Measurements from ENCODE around the gene CFAP70.

Gene CFAP70

DNA sequence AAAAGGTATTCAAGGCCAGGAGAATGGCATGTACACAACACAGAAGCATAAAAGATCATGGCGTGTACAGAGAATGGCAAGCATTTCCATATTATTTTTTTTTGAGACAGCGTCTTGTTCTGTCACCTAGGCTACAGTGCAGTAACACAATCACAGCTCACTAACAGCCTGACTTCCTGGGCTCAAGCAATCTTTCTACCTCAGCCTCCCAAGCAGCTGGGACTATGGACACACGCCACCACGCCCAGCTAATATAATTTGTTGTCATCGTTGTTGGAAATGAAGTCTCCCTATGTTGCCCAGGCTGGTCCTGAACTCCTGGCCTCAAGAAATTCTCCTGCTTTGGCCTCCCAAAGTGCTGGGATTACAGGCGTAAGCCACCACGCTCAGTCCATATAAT, 27.9 kb upstream of the CFAP70 start:
- 95% methylated on average over 7 of the region's 7 CpGs for WGBS

DNA sequence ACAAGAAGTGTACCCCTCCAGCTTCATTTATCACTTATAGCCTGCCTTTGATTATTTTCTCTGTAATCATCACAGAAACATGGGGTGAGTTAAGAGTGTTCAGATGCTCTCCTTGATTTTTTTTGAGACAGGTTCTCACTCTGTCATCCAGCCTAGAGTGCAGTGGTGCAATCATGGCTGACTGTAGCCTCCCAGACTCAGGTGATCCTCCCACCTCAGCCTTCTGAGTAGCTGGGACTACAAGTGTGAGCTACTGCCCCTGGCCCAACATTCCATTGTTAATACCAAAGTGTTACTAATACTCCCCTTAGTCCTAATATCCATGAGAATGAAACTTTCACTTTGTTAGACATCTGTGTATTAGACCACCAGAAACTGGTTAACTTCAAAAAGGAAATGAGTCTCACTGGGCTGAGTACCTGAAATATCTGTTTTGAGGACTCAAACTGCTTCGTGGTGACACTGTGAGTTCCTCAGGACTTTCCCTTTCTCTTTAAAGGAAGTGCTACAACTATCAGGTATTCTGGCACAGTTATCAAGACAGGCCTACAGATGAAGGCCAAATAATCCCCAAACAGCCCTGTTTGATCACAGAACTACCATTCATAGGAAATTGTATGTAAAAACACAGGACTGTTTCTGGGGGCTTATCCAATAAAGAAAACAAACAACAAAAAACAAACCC, 20.5 kb upstream of the CFAP70 start:
- Histone ChIP-seq H3K27me3 (ENCODE audit: insufficient read depth, low read length) (no peaks in the 10 kb centered on the region), H3K9ac (ENCODE audit: low read depth, low read length) (no peak overlapping the region), H3K36me3 (ENCODE audit: insufficient read depth, low read length) (peaks cover 79% of the 10 kb centered on the region), H3K4me1 (ENCODE audit: insufficient read depth, low read length) (no peaks in the 10 kb centered on the region), H3K4me3 (ENCODE audit: low read length) (no peak overlapping the region), H3K27ac (ENCODE audit: low read depth, low read length) (no peak overlapping the region), H3K9me3 (ENCODE audit: insufficient read depth, low read depth, low read length) (no peaks in the 10 kb centered on the region)
- 92% methylated on average over 1 of the region's 1 CpG for WGBS

More for the DNA sequence above, 27.9 kb upstream of the CFAP70 start:
- Histone ChIP-seq H3K27ac (ENCODE audit: low read depth, low read length) (no peak overlapping the region), H3K9ac (ENCODE audit: low read depth, low read length) (no peak overlapping the region), H3K4me1 (ENCODE audit: insufficient read depth, low read length) (no peaks in the 10 kb centered on the region), H3K36me3 (ENCODE audit: insufficient read depth, low read length) (peaks cover 80% of the 10 kb centered on the region), H3K27me3 (ENCODE audit: insufficient read depth, low read length) (no peaks in the 10 kb centered on the region), H3K4me3 (ENCODE audit: low read length) (no peak overlapping the region), H3K9me3 (ENCODE audit: insufficient read depth, low read depth, low read length) (no peaks in the 10 kb centered on the region)

DNA sequence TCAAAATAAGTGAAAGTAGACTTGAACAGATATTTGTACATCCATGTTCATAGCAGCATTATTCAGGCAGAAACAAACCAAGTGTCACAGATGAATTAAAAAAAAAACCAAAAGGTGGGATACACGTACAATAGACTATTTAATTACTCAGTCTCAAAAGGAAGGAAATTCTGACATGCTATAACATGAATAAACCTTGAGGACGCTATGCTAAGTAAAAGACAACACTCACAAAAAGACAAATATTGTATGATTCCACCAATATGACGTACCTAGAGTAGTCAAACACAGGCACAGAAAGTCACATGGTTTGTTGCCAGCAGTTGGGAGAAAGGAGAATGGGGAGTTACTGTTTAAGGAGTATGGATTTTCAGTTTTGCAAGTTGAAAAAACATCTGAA, 18.0 kb upstream of the CFAP70 start:
- no peaks in the 10 kb centered on the region for H3K9me3 ChIP-seq (ENCODE audit: insufficient read depth, low read depth, low read length)
- WGBS, result 91% methylated on average over 3 of the region's 3 CpGs
- peaks cover 66% of the 10 kb centered on the region for H3K36me3 ChIP-seq (ENCODE audit: insufficient read depth, low read length)
- H3K27me3 ChIP-seq (ENCODE audit: insufficient read depth, low read length), result no peaks in the 10 kb centered on the region
- no peak overlapping the region for H3K4me3 ChIP-seq (ENCODE audit: low read length)
- no peaks in the 10 kb centered on the region for H3K4me1 ChIP-seq (ENCODE audit: insufficient read depth, low read length)
- H3K9ac ChIP-seq (ENCODE audit: low read depth, low read length), result no peak overlapping the region
- H3K27ac ChIP-seq (ENCODE audit: low read depth, low read length), result no peak overlapping the region

DNA sequence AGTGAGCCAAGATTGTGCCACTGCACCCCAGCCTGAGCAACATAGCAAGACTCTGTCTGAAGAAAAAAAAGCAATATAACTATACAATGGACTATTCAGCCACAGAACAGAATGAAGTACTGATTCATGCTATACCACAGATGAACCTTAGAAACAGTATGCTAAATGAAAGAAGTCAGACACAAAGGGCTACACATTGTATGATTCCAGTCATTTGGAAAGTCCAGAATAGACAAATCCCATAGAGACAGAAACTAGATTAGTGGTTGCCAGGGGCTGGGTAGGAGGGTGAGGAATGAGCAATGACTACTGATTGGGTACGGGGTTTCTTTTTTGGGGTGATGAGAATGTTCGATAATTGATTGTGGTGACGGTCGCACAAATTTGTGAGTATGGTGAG, 9.6 kb upstream of the CFAP70 start:
- no peak overlapping the region for H3K9ac ChIP-seq (ENCODE audit: low read depth, low read length)
- WGBS, result 99% methylated on average over 4 of the region's 4 CpGs
- no peak overlapping the region for H3K4me3 ChIP-seq (ENCODE audit: low read length)
- H3K9me3 ChIP-seq (ENCODE audit: insufficient read depth, low read depth, low read length), result no peaks in the 10 kb centered on the region
- H3K27ac ChIP-seq (ENCODE audit: low read depth, low read length), result no peak overlapping the region
- H3K4me1 ChIP-seq (ENCODE audit: insufficient read depth, low read length), result no peaks in the 10 kb centered on the region
- H3K36me3 ChIP-seq (ENCODE audit: insufficient read depth, low read length), result peaks cover 18% of the 10 kb centered on the region
- no peaks in the 10 kb centered on the region for H3K27me3 ChIP-seq (ENCODE audit: insufficient read depth, low read length)

DNA sequence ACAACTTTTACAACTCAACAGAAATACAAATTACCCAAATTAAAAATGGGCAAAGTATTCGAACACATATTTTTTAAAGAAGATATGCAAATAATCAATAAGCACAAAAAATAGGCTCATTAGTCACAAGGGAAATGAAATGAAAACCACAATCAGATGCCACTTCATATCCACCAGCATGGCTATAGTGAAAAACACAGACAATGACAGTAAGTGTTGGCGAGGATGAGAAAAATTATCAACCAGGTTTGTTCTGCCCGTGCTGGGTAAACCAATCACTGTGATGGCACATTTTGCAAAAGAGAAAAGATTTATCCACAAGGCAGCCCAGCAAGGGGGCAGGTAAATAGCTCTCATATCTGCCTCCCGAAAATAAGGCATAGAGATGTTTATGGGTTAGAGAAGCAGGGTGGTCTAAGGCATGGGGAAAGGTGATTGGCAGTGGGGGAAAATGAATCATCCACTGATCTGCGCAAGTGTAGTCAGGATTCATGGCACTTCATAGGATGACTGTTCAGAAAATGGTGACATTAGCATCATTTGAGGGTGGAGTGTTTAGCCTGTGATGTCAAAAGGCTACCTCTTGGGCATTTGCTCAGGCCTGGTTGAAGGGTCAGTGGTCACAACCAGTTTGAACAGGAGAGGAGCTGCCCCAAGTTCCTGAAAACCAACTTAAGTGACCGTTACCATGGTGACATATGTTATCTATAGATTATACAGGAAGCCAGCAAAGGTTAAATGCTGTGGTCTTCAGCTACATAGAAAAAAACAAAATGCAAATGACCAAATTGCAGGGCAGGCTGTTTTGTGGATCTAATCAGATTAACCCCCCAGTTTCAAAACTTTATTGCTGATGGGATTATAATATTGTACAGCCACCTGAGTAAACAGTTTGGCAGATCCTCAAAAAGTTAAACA, 8.0 kb upstream of the CFAP70 start:
- Histone ChIP-seq H3K27ac (ENCODE audit: low read depth, low read length) (no peak overlapping the region), H3K27me3 (ENCODE audit: insufficient read depth, low read length) (no peaks in the 10 kb centered on the region), H3K9ac (ENCODE audit: low read depth, low read length) (no peak overlapping the region), H3K9me3 (ENCODE audit: insufficient read depth, low read depth, low read length) (no peaks in the 10 kb centered on the region), H3K36me3 (ENCODE audit: insufficient read depth, low read length) (peaks cover 14% of the 10 kb centered on the region), H3K4me1 (ENCODE audit: insufficient read depth, low read length) (no peaks in the 10 kb centered on the region), H3K4me3 (ENCODE audit: low read length) (no peak overlapping the region)
- 95% methylated on average over 5 of the region's 6 CpGs for WGBS

DNA sequence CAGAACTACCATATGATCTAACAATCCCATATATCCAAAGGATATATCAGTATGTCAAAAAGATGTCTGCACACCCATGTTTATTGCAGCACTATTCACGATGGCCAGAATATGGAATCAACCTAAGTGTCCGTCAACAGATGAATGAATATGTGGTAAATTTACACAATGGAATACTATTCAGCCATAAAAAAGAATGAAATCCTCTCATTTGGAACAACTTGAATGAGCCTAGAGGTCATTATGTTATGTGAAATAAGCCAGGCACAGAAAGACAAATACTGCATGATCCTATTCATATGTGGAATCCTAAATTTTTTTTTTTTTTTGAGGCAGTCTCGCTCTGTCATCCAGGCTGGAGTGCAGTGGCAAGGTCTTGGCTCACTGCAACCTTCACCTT, 6.3 kb upstream of the CFAP70 start:
- Histone ChIP-seq H3K27ac (ENCODE audit: low read depth, low read length) (no peak overlapping the region), H3K9me3 (ENCODE audit: insufficient read depth, low read depth, low read length) (no peaks in the 10 kb centered on the region), H3K36me3 (ENCODE audit: insufficient read depth, low read length) (peaks cover 10% of the 10 kb centered on the region), H3K4me3 (ENCODE audit: low read length) (no peak overlapping the region), H3K4me1 (ENCODE audit: insufficient read depth, low read length) (no peaks in the 10 kb centered on the region), H3K27me3 (ENCODE audit: insufficient read depth, low read length) (no peaks in the 10 kb centered on the region), H3K9ac (ENCODE audit: low read depth, low read length) (no peak overlapping the region)
- WGBS, result 100% methylated on average over 3 of the region's 3 CpGs

DNA sequence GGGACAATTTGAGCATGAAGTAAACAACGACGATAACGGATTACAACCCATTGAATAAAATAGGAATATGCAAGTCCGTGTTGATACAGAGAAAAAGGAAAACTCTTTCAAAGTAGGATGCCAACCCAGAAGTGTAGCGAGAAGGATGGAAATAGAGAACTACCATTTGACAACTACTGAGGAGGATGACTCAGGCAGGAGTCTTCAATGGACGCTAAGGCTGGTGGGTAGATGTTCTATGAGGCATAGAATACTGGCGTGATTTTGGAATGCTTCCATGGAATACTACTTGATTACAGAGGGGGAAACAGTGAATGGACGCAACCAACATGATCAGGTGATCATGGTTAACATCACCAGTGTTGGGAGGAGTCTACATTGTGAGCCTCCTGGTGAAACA, 828 bp upstream of the CFAP70 start:
- Histone ChIP-seq H3K9me3 (ENCODE audit: insufficient read depth, low read depth, low read length) (no peaks in the 10 kb centered on the region), H3K27ac (ENCODE audit: low read depth, low read length) (no peak overlapping the region), H3K4me1 (ENCODE audit: insufficient read depth, low read length) (peaks cover 9% of the 10 kb centered on the region; the same call in 1 of the 2 replicates), H3K4me3 (ENCODE audit: low read length) (no peak overlapping the region), H3K36me3 (ENCODE audit: insufficient read depth, low read length) (no peaks in the 10 kb centered on the region), H3K9ac (ENCODE audit: low read depth, low read length) (no peak overlapping the region), H3K27me3 (ENCODE audit: insufficient read depth, low read length) (peaks cover 23% of the 10 kb centered on the region)
- 86% methylated on average over 8 of the region's 8 CpGs for WGBS

DNA sequence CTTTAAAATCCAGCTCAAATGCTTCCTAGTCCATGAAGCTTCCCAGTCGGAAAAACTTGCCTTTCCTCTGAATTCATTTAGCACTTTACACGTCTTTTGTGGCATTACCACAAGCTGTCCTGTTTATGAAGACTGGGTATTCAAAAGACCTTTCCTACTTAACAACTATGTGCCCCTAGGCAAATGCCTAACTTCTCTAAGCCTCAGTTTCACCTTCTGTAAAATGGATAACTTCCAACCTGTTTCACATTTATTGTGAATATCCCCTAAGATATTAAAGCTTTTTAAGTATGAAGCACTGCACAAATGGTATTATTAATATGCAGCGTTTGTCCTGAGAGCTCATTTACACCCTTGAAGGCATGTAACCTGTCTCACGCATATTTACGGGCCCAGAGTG, 843 bp downstream of the CFAP70 start:
- Histone ChIP-seq H3K27me3 (ENCODE audit: insufficient read depth, low read length) (peaks cover 23% of the 10 kb centered on the region), H3K27ac (ENCODE audit: low read depth, low read length) (no peak overlapping the region), H3K4me1 (ENCODE audit: insufficient read depth, low read length) (peaks cover 9% of the 10 kb centered on the region; the same call in 1 of the 2 replicates), H3K9me3 (ENCODE audit: insufficient read depth, low read depth, low read length) (no peaks in the 10 kb centered on the region), H3K4me3 (ENCODE audit: low read length) (peak overlapping the region; percentile 81), H3K9ac (ENCODE audit: low read depth, low read length) (peak overlapping the region; percentile 88), H3K36me3 (ENCODE audit: insufficient read depth, low read length) (no peaks in the 10 kb centered on the region)
- 67% methylated on average over 5 of the region's 5 CpGs for WGBS

DNA sequence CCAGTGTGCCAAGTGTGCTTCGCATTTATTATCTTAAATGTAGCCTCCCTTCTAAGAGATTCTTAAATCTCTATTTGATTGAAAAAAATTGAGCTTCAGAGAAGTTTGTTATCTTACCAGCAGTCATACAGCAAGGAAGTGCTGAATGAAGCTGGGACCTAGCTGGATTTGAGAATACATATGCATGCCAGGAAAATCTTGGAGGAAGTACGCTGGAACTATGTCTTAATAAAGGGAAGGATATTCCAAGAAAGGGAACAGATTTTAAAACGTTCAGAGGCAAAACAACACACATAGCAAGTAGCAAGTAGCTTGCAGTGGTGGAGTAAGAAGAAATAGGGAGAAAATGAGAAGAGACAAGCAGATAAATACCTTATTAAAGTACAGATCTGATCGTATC, 1.5 kb downstream of the CFAP70 start:
- Histone ChIP-seq H3K27me3 (ENCODE audit: insufficient read depth, low read length) (peaks cover 23% of the 10 kb centered on the region), H3K9me3 (ENCODE audit: insufficient read depth, low read depth, low read length) (no peaks in the 10 kb centered on the region), H3K27ac (ENCODE audit: low read depth, low read length) (no peak overlapping the region), H3K36me3 (ENCODE audit: insufficient read depth, low read length) (no peaks in the 10 kb centered on the region), H3K9ac (ENCODE audit: low read depth, low read length) (no peak overlapping the region), H3K4me1 (ENCODE audit: insufficient read depth, low read length) (peaks cover 9% of the 10 kb centered on the region; the same call in 1 of the 2 replicates), H3K4me3 (ENCODE audit: low read length) (no peak overlapping the region)
- 73% methylated on average over 4 of the region's 4 CpGs for WGBS

DNA sequence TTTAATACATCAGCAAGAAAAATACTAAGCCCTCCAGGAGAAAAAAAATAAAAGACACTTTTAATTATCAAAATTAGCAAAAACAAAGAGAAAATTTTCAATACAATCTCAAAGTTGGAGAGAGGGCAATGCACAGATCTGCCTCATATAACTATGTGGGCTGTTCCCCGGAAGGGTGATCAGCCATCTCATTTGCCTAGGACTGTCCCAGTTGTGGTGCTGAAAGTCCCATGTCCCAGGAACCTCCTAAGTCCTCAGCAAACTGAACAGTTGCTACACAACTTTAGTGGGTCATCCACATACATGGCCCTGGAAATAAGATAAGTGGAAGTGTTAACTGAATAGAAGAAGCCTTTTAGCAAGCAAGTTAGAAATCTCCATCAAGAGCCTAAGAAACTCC, 14.4 kb downstream of the CFAP70 start:
- 83% methylated on average over 1 of the region's 1 CpG for WGBS
- Histone ChIP-seq H3K36me3 (ENCODE audit: insufficient read depth, low read length) (no peaks in the 10 kb centered on the region), H3K9ac (ENCODE audit: low read depth, low read length) (no peak overlapping the region), H3K27me3 (ENCODE audit: insufficient read depth, low read length) (no peaks in the 10 kb centered on the region), H3K9me3 (ENCODE audit: insufficient read depth, low read depth, low read length) (no peaks in the 10 kb centered on the region), H3K27ac (ENCODE audit: low read depth, low read length) (no peak overlapping the region), H3K4me1 (ENCODE audit: insufficient read depth, low read length) (no peaks in the 10 kb centered on the region), H3K4me3 (ENCODE audit: low read length) (no peak overlapping the region)

DNA sequence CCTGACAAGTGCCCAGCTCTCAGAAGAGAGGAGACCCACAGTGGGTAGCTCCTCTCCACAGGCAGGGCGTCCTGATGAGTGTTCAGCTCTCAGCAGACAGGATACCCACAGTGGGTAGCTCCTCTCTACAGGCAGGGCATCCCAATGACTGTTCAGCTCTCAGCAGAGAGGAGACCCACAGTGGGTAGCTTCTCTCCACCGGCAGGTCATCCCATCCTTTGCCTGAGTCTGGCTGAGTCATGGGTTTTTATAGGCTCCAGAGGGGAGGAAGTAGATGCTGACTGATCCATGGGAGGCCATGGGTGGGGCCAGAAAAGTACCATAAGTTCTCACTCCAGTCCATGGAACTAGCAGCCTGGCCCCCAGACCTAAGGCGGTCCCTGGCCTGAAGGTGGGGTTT, 18.5 kb downstream of the CFAP70 start:
- H3K27ac ChIP-seq (ENCODE audit: low read depth, low read length), result no peak overlapping the region
- H3K9ac ChIP-seq (ENCODE audit: low read depth, low read length), result no peak overlapping the region
- no peaks in the 10 kb centered on the region for H3K36me3 ChIP-seq (ENCODE audit: insufficient read depth, low read length)
- no peaks in the 10 kb centered on the region for H3K9me3 ChIP-seq (ENCODE audit: insufficient read depth, low read depth, low read length)
- H3K4me3 ChIP-seq (ENCODE audit: low read length), result no peak overlapping the region
- no peaks in the 10 kb centered on the region for H3K27me3 ChIP-seq (ENCODE audit: insufficient read depth, low read length)
- no peaks in the 10 kb centered on the region for H3K4me1 ChIP-seq (ENCODE audit: insufficient read depth, low read length)
- WGBS, result 89% methylated on average over 3 of the region's 3 CpGs

All from HUES64 (cell line).